SHP77 (cell line): ENCODE results near the gene PI3.
"Not testable (repeated sequence)": the region's sequence is repeated elsewhere in the genome, so short reads cannot be mapped to it uniquely, and the experiment has no call there.

Experiments used
- DNase-seq, 2 experiments: peaks; one replicate each; lab custom pipeline; 2025; lab: John Stamatoyannopoulos, UW

The PI3 gene

DNA sequence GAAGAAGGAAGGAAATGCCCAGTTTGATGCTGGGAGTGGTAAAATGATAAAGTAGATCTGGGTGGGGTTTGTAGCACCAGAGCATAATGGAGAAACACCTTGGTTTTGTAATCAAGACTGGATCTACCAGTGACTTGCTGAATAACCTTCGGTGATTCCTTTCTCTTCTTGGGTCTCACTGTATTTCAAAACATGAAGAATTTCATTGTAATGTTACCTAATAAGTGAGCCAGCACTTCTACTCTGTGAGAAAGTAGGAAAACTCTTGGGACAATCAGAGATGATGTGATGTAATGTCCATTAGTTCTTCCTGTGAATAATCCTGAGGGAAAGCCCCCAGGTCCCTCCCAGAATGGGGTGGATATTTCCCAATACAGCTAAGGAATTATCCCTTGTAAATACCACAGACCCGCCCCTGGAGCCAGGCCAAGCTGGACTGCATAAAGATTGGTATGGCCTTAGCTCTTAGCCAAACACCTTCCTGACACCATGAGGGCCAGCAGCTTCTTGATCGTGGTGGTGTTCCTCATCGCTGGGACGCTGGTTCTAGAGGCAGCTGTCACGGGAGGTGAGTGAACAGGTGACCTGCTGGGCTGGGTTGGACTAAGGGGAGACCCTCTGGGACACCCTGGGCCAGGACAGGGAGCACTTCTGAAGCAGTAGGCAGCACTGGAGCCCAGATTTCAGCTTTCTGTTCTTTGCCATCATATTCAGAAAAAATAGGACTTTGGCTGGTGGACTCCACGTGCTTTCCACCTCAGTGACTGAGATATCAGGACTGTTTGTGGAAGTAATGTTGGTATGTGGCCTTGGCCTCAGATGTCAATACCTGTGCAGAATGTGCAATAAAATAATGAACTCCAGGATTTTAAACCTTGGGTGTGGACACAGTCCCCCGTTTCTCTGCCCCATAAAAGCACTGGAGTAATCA is at the start of gene PI3:
Gene PI3 (plus strand): TSS at position 469 of the 931 bp plus-strand sequence. CDS start 21 bp downstream, at position 490.
- no peak for DNase-seq

DNA sequence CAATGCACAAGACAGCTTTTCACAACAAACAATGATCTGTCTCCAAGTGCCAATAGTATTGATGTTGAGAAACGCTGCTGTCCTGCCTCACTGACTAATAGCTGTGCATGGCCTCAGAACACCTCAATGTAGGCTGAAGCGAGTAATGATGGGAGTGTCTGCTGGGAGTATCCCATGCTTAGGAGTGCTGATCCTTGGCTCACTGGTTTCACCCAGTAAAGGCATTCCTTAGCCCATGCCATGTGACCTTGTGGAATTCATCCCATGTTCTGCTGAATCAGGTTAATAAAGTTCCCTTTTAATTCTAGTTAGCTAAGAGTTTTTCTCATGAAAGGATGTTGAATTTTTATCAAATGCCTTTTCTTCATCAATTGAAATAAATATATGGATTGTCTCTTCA is 46.6 kb upstream of the PI3 start:
- DNase-seq, result no peak

DNA sequence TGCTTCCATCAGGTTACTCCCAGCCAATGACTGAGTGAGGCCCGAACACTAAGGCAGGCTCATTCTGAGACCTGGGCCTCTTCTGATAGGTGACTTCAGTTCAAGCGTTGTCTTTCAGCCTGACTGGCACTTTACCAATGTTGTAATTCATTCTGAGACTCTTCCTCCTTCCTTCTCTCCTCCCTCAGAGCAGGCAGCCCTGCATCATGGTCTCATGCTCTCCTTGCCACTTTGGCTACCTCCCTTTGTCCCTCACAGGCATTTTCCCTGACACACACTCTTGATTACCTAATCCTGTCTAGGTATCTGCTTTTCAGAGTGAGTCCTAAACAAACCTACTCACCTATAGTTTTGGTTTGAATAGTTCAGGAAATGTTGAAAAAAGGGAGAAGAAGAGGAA is 37.8 kb upstream of the PI3 start:
- no peak for DNase-seq

- DNase-seq, result no peak
These were observed 36.0 kb upstream of the PI3 start for GRCh38 chr20:45138561-45139300.

DNA sequence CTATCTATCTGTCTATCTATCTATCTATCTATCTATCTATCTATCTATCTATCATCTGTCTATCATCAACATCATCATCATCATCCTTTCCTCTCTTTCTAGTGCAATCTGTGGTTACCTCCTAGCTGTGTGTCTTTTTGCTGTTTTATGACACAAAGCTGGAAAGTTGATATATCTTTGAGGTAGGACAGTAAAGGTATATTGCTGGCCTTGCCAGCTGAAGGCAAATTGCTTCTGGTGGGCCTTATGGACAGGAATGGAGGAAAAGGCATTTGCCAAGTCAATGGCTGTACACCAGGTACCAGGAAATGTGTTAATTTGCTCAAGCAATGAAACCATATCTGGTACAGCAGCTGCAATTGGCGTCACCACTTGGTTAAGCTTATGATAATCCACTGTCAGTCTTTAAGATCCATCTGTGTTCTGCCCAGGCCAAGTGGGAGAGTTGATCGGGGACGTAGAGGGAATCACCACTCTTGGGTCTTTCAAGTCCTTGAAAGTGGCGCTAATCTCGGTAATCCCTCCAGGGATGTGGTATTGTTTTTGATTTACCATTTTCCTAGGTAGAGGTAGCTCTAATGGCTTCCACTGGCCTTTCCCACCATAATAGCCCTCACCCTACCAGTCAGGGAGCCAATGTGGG is 34.8 kb upstream of the PI3 start:
- not testable (repeated sequence) for DNase-seq

DNA sequence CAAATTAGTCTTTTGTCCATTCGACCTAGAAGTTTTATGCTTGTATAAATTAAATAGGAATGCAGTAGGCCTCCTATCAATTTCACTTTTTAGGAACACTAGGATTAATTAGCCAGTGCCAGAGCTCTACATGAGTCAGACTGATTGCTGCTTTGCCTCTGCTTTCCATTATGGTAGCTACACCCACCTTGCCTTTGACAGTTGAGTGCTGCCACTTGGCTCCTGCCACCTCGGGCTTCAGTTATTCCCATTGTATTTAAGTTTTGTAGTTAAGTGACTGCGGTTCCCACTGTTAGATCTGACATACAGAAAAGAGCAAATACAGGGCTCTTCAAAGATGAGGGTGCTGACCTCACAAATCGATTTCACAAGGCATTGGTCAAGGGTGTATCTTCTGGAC is 33.9 kb upstream of the PI3 start:
- no peak for DNase-seq

DNA sequence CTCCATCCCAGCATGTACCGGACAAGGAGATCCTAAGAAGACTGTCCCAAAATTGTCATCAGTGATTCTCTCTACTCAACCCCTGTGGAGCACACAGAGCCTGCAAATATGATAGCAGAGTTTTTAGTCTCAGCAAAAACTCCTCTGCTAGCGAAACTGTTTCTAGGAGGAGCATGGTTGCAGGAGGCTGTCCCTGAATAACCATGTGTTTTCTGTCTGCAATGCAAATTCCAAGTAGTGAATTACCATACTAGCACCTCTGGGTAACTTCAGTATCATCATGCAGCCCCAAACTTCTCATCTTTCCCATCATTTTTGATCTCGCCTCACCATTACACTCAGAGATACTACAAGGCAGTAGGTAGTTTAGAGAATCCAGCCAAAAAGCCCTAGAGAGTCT is 25.6 kb upstream of the PI3 start:
- no peak for DNase-seq

DNA sequence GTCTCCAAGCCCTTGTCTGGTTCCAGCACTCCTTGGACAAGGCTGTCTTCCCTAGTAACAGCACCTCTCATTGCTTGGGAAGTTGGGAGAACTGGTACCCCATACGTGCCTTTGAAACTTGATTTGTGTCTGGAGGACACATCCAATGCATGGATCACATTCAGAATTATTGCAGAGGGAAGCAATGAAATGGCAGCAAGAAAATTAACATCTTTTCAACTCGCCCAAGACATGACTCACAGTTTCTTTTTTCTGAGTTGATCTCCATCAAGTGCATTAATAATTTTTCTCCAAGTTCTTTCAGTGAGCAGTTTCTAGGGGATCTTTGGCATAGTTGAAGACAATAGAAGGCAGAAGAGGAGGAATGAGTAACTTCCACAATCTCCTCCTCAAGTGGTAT is 22.3 kb upstream of the PI3 start:
- DNase-seq, result no peak

GRCh38 chr20:45153147-45153546 is 21.6 kb upstream of the PI3 start:
- no peak for DNase-seq

DNA sequence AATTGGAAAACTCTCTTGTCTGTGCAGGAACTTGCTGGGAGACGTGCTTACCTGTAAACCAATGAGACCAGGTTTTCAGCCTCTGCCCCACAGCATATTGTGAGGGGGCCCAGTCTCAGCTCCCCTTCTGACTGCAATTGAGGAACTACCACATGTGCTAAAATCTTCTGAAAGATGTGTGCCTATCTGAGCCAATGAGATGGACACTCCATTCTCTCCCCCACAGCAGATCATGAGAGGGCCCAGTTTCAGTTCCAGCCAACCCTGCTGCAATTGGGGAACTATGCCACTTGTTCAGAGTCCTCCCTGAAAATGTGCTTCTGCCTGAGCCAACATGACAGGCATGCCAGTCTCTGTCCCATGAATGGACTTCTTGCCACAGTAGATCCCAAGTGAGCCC is 20.9 kb upstream of the PI3 start:
- DNase-seq, result no peak

- no peak for DNase-seq
These were observed 20.5 kb upstream of the PI3 start for GRCh38 chr20:45154183-45154582.

DNA sequence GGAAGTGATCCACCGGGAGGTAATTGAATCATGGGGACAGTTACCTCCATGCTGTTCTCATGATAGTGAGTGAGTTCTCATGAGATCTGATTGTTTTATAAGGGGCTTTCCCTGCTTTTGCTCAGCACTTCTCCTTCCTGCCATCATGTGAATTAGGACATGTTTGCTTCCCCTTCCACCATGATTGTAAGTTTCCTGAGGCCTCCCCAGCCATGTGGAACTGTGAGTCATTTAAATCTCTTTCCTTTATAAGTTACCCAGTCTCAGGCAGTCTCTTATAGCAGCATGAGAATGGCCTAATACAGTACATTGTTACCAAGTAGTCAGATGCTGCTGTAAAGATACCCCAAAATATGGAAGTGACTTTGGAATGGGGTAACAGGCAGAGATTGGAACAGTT is 19.9 kb upstream of the PI3 start:
- not testable (repeated sequence) for DNase-seq

DNA sequence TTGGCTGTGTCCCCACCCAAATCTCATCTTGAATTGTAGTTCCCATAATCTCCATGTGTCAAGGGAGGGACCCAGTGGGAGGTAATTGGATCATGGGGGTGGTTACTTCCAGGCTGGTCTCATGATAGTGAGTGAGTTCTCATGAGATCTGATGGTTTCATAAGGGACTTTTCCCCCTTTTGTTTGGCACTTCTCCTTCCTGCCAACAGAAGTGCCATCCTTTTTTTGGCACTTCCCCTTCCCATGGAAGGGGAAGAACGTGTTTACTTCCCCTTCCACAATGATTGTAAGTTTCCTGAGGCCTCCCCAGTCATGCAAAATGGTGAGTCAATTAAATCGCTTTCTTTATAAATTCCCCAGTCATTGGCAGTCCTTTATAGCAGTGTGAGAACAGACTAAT is 18.0 kb upstream of the PI3 start:
- no peak for DNase-seq

DNA sequence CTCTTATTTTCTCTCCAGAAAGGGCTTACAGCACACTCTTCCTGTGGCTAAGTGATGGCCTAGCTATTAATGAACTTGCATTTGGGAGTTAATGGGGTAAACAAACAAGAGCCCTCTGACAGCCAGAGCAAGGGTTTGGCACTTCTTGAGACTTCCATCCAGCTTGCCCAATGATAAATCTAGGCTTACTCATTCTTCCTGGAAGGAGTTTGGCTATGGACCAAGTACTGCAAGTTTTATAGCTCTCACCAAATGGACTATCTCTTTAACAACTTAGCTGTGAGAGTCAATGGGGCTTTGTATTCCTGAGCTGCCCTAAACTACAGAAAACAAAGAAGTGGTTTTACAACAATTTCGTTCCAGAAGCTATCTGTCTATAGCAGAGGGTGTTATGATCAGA is 16.7 kb upstream of the PI3 start:
- no peak for DNase-seq

DNA sequence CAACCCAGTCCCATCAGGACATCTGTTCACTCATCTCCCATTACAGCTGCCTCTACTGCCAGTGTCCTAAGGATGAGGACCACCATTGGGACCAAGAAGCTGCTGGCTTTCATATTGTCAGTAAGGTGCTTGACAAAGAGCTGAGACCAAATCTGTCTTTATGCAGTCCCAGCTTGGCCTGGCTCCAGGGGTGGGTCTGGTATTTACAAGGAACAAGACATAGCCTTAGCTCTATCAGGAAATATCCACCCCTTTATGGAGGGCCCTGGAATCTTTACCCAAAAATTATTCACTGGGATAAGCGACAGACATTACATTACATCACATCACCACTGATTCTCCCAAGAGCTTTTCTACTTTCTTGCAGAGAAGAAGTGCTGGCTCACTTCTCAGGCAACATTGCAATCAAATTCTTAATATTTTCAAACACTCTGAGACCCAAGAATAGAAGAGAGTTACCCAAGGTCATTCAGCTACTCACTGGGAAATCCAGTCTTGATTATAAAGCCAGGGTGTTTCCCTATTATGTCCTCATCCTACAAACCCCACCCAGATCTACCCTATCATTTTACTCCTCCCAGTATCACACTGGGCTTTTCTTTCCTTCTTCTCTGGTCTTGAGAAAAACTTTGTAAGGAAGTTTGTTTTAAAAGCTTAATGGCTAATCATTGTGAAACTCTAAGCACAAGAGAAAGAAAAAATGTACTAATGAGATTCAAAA is 11.5 kb upstream of the PI3 start:
- no peak for DNase-seq

- DNase-seq, result no peak
These were observed 9.8 kb upstream of the PI3 start for GRCh38 chr20:45164906-45165305.

- no peak for DNase-seq
These were observed 1.2 kb upstream of the PI3 start for GRCh38 chr20:45173522-45173921.

DNA sequence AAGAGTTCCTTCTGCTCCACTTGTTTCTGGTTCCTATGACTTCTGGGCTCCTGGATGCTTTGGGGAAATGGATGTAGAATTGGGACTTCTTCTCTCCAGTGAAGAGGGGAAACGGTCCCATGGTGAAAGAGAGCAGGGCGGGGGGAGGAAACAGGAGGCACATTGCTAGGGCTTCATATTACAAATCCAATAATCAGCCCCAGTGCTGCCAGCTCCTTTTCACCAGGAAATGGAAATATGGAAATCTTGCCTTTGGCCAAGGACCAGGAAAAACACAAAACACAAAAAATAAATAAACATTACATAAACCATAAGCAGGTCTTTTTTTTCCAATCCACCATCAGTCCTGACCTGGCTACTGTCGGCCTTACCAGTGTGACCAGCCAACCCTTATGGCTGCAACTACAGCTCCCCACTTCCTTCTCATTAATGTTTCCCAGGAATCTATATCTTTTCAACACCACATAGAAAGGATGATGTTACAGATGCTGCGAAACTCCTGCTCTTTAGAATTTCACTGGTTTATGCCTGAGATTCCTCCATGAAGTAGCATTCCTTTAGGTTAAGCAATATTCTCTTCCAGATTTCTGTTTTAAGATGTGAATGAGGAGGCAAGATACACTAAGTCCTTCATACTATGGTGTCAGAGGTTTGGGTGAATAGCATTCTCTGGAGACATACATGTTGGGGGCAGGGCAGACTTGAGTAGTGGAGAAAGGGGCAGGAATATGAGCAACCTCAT is 2.0 kb downstream of the PI3 start:
- no peak for DNase-seq

DNA sequence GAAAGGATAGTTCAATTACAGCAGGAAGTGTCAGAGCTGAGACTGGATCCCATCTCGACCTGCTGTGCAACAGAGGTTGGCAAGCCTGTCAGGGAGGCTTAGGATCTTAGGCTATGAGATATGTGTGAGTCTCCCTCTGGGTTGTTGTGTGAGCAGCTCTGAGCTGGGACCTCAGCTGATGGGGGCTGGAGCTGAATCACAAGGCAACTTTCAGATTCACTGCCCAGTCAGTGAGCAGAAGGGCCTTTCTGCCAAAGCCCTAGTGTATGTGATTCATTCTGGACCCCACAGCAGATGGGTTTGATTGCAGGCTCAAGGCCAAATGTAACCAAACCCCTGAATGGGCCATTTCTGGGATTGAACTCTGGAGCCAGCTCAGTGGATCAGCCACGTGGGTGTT is 4.5 kb downstream of the PI3 start:
- DNase-seq, result no peak

- no peak for DNase-seq
These were observed 6.9 kb downstream of the PI3 start for GRCh38 chr20:45181639-45182038.

GRCh38 chr20:45183084-45183483 is 8.4 kb downstream of the PI3 start:
- no peak for DNase-seq
